Large intestine (tissue), 1 donor: ENCODE data around the gene CEP83. TPM values are rescaled to one million over a fixed set of nuclear protein-coding genes. Genes with fewer than 3 reads are reported as not detected.

Source experiments
- polyA plus RNA-seq: library from polyadenylated mRNA; unstranded; fragments of 120-200 nt; gene quantifications from one replicate; pipeline ENCODE4 v1.2.1, GENCODE V29; 2013

Gene CEP83
- polyA plus RNA-seq, 1 donor = 20.3 TPM

Other genes starting within 250 kb of the CEP83 start
- 24.3 TPM for gene TMCC3, start 190.7 kb upstream of the CEP83 start, polyA plus RNA-seq